Gastrocnemius medialis (tissue), 4 donors: ENCODE results near the gene HLA-C. TPM values are rescaled to one million over a fixed set of nuclear protein-coding genes. Genes with fewer than 3 reads are reported as not detected.

Experiments used
- ATAC-seq, 2 donors: fragments of 150-250 bp; one replicate each; pipeline ENCODE4 v1.9.1; 2016
- DNase-seq, 2 donors: peaks; one replicate each; pipeline ENCODE4 v3.0.0-alpha.2; 2019
- H3K27ac ChIP-seq, 4 donors: fragments of 200-600 bp; sonication (generic); 1 replicate in 1 of 4; 2 replicates in 3 of 4; pipeline ENCODE4 v1.5.1; 2016 to 2018; ENCODE audit warnings: mild to moderate bottlenecking in 2 of 4, moderate library complexity in 1 of 4
- H3K27me3 ChIP-seq, 3 donors: fragments of 200-600 bp; sonication (generic) in 2 of 3; 1 replicate in 1 of 3; 2 replicates in 2 of 3; pipeline versions ENCODE4 v1.5.1 to v1.6.0; 2016 to 2019; ENCODE audit warnings: mild to moderate bottlenecking in 1 of 3, moderate library complexity in 1 of 3
- H3K36me3 ChIP-seq, 2 donors: fragments of 200-600 bp; sonication (generic) in 1 of 2; one replicate each; pipeline ENCODE4 v1.5.1; 2017 to 2018
- H3K4me1 ChIP-seq, 2 donors: fragments of 200-600 bp; sonication (generic) in 1 of 2; one replicate each; pipeline ENCODE4 v1.5.1; 2016 to 2017; ENCODE audit warnings: mild to moderate bottlenecking in 2 of 2
- H3K4me3 ChIP-seq, 4 donors: fragments of 200-600 bp; sonication (generic) in 3 of 4; 1 replicate in 1 of 4; 2 replicates in 3 of 4; pipeline ENCODE4 v1.5.1; 2016 to 2019; ENCODE audit warnings: mild to moderate bottlenecking in 2 of 4
- H3K9me3 ChIP-seq, 3 donors: fragments of 200-600 bp; sonication (generic) in 2 of 3; 1 replicate in 1 of 3; 2 replicates in 2 of 3; pipeline ENCODE4 v1.5.1; 2016 to 2019
- CTCF ChIP-seq, 5 experiments: fragments of 450-650 bp in 3 of 5; fragments of 200-600 bp in 2 of 5; sonication (generic) in 2 of 5; IDR thresholded peaks in 4 of 5; conservative IDR thresholded peaks in 1 of 5; 1 replicate in 4 of 5; 2 replicates in 1 of 5; pipeline ENCODE4 v1.5.1; 2016 to 2019; ENCODE audit warnings: antibody characterized with exemption in 5 of 5, mild to moderate bottlenecking in 3 of 5, moderate library complexity in 3 of 5
- POLR2A ChIP-seq, 2 donors: fragments of 450-650 bp; IDR thresholded peaks; one replicate each; pipeline ENCODE4 v1.6.1; 2017; ENCODE audit warnings: antibody characterized with exemption in 2 of 2, mild to moderate bottlenecking in 2 of 2, moderate library complexity in 2 of 2
- in situ Hi-C, 4 donors: fragments of 200-750 bp; cut with MboI; loops; one replicate each; pipeline versions ENCODE4 v1.15.0 to v1.8.0; 2017; ENCODE audit warnings: low sequenced_read_pairs in 4 of 4
- intact Hi-C: fragments of 100-400 bp; cut with DNase I; formaldehyde crosslinking; loops from one replicate; pipeline ENCODE4 v1.15.1; 2023; ENCODE audit warnings: low total_unique reads
- total RNA-seq, 4 donors: library from RNA; depleted of rRNA; stranded (reverse); fragments of >200 nt; gene quantifications; one replicate each; pipeline versions ENCODE4 v1.1.0 to v1.2.3, GENCODE V29; 2016

The HLA-C gene
- total RNA-seq, 4 donors from 2014 or later, result 73.4 to 267 (median 133) TPM

DNA sequence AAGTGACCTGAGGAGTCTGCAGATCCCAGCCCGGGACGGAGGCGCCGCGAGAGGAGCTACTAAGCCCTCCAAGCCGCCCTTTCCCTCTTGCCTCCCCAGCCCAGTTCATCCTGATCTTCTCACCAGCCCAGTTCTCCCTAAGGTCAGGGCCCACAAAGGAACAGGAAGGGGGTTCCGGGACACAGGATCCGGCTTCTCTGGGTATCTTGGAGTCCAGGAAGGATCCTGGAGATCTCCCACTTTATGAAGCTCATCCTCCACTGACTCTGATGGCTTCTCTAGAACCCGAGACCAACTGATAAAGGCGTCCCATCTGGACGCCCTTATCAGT is 36.9 kb upstream of the HLA-C start:
- Histone ChIP-seq H3K27me3 (peaks cover 4 to 33% (median 25%) of the 10 kb centered on the region in 3 donors), H3K27ac (no peak overlapping the region), H3K4me1 (peaks cover 0 to 8% of the 10 kb centered on the region in 2 donors), H3K4me3 (peak overlapping the region; percentile 34 to 61 (median 43)), H3K9me3 (no peaks in the 10 kb centered on the region), H3K36me3 (no peaks in the 10 kb centered on the region)
- ATAC-seq (no peak), DNase-seq (no peak)
- intact Hi-C loops, result no loop called here
- TF ChIP-seq CTCF (IDR thresholded peaks at IDR 0.05 in 4 of 5, conservative IDR thresholded peaks at IDR 0.05 in 1 of 5) (no peak), POLR2A (IDR thresholded peaks at IDR 0.05) (no peak)
- in situ Hi-C loops, result no loop called here

DNA sequence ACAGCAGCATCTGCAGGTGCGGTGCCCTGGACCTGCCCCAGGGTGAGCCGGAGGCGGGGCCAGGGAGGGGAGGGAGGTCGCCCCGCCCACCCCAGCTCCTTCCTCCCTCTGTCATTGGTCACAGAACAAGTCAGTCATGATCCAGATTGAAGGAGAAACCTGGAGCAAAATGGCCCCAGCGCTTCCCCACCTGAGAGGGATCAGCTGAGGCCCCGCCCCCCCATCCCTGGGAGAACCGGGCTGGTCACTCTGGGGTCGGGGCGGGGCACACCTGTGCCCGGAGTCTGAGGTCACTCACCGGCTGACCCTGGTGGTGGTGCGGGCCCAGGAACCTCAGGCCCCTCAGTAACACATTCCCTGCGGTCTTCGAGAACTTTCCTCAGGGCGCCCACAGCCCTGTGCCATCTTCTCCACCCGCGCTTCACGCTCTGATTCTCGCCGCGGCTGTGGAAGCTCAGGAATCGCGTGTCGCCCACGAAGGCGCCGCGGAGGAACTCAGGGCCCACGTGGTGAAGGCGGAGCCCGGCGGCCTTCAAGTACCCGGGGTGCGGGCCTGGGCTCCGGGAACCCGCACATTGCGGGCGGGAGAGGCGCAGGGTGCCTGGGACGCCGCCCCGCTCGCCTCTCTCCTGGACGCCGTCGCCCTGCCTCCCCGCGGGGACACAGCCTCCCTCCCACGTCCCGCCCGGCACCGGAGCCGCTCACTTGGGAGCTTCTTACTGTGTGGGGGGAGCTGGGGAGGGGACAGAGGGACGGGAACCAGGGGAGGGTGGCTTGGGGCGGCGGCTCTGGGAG is 36.4 kb upstream of the HLA-C start:
- in situ Hi-C loops, result no loop called here
- H3K9me3 ChIP-seq, result no peaks in the 10 kb centered on the region
- H3K27ac ChIP-seq, result no peak overlapping the region
- H3K27me3 ChIP-seq, result peaks cover 4 to 33% (median 28%) of the 10 kb centered on the region in 3 donors
- intact Hi-C loops, result no loop called here
- peak overlapping the region; percentile 34 to 61 (median 43) for H3K4me3 ChIP-seq
- H3K36me3 ChIP-seq, result no peaks in the 10 kb centered on the region
- H3K4me1 ChIP-seq, result peaks cover 0 to 8% of the 10 kb centered on the region in 2 donors
- DNase-seq (peak in 1 of 2 donors; percentile 19), ATAC-seq (peak in 1 of 2 donors; percentile 41)
- TF ChIP-seq CTCF (IDR thresholded peaks at IDR 0.05 in 4 of 5, conservative IDR thresholded peaks at IDR 0.05 in 1 of 5) (no peak), POLR2A (IDR thresholded peaks at IDR 0.05) (no peak)

GRCh38 chr6:31307669-31308049 is 35.8 kb upstream of the HLA-C start:
- H3K9me3 ChIP-seq, result no peaks in the 10 kb centered on the region
- no peak for TF ChIP-seq CTCF (IDR thresholded peaks at IDR 0.05 in 4 of 5, conservative IDR thresholded peaks at IDR 0.05 in 1 of 5)
- TF ChIP-seq POLR2A (IDR thresholded peaks at IDR 0.05), result no peak
- peak overlapping the region in 2 of 4 donors; percentile 43 for H3K4me3 ChIP-seq
- H3K27ac ChIP-seq, result no peak overlapping the region
- H3K36me3 ChIP-seq, result no peaks in the 10 kb centered on the region
- H3K27me3 ChIP-seq, result peaks cover 4 to 33% (median 30%) of the 10 kb centered on the region in 3 donors
- in situ Hi-C loops (no loop called here), intact Hi-C loops (no loop called here)
- ATAC-seq, result no peak
- H3K4me1 ChIP-seq, result peaks cover 0 to 8% of the 10 kb centered on the region in 2 donors
- DNase-seq, result no peak

DNA sequence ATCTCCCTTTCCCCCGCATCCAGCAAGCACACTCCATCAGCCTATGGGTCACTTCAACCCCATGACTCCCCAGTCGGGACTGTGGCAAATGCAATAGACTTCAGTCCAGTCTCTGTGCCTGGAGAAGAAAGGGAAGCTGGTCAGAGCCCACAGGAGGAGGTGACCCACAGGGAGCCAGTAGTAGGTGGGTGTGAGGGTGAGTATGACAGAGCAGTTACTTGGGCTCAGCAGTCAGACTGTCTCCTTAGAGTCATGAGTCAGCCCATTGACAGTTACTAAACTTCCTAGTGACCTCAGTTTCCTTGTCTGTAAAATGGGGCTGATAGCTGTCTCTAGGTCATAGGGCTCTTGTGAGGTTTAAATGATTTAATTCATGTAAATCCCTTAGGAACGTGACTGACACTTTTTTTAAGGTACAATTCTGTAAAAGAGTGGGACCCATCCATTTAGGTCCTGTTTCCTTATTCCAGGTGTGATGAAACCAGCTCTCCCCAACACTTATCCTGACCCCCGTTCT is 33.9 kb upstream of the HLA-C start:
- Histone ChIP-seq H3K27ac (no peak overlapping the region), H3K9me3 (no peaks in the 10 kb centered on the region), H3K36me3 (no peaks in the 10 kb centered on the region), H3K4me3 (no peak overlapping the region), H3K27me3 (peaks cover 4 to 33% (median 30%) of the 10 kb centered on the region in 3 donors), H3K4me1 (peaks cover 0 to 8% of the 10 kb centered on the region in 2 donors)
- TF ChIP-seq POLR2A (IDR thresholded peaks at IDR 0.05) (no peak), CTCF (IDR thresholded peaks at IDR 0.05 in 4 of 5, conservative IDR thresholded peaks at IDR 0.05 in 1 of 5) (no peak)
- no peak for ATAC-seq
- in situ Hi-C loops, result no loop called here
- DNase-seq, result no peak
- intact Hi-C loops, result no loop called here
